Neural progenitor cell (in vitro differentiated cells): Measurements from ENCODE around the gene MOGAT3.

Source experiments
- CTCF ChIP-seq: fragments of 200-600 bp; sonication (generic); IDR thresholded peaks from 2 replicates; pipeline ENCODE4 v1.5.1; 2017; ENCODE audit warnings: antibody characterized with exemption, mild to moderate bottlenecking
- EZH2 ChIP-seq: fragments of 200-600 bp; sonication (generic); IDR thresholded peaks from 2 replicates; pipeline ENCODE4 v1.6.1; 2017; ENCODE audit warnings: antibody characterized with exemption, mild to moderate bottlenecking, moderate library complexity
- EZH2phosphoT487 ChIP-seq: fragments of 200-600 bp; sonication (generic); IDR thresholded peaks from 2 replicates; pipeline ENCODE4 v1.6.1; 2017; ENCODE audit warnings: antibody characterized with exemption

GRCh38 chr7:101168412-101169049 lies 32.3 kb downstream of the MOGAT3 start:
- TF ChIP-seq CTCF (no peak), EZH2phosphoT487 (no peak), EZH2 (no peak)
